ENCODE data around the gene RAP1GAP2.
A peak's percentile ranks its signal among the peaks of the same experiment; 100 is the strongest.
"Not testable (repeated sequence)": the region's sequence is repeated elsewhere in the genome, so short reads cannot be mapped to it uniquely, and the experiment has no call there.

Gene RAP1GAP2

GRCh38 chr17:2796164-2797125, at the start of gene RAP1GAP2:
RAP1GAP2 (plus strand) TSS chr17:2796438; CDS start chr17:2796528, 90 bp downstream.
- DNase-seq: no peak

GRCh38 chr17:2749058-2749783, 47.0 kb upstream of the RAP1GAP2 start, which contains the start of gene CCDC92B:
CCDC92B (minus strand) TSS chr17:2749652; CDS start chr17:2735145, 14,507 bp downstream.
- no peak for DNase-seq

- peak; percentile 94 for DNase-seq
Measured at GRCh38 chr17:2749784-2750181, 46.5 kb upstream of the RAP1GAP2 start.

GRCh38 chr17:2750721-2751120, 45.5 kb upstream of the RAP1GAP2 start:
- DNase-seq: no peak

GRCh38 chr17:2751491-2751890, 44.7 kb upstream of the RAP1GAP2 start:
- no peak for DNase-seq

- peak; percentile 88 for DNase-seq
Measured at GRCh38 chr17:2755891-2756724, 40.1 kb upstream of the RAP1GAP2 start.

GRCh38 chr17:2758870-2759269, 37.4 kb upstream of the RAP1GAP2 start:
- DNase-seq: no peak

GRCh38 chr17:2770129-2770528, 26.1 kb upstream of the RAP1GAP2 start:
- no peak for DNase-seq

GRCh38 chr17:2775206-2775605, 21.0 kb upstream of the RAP1GAP2 start:
- DNase-seq: no peak

- DNase-seq: peak; percentile 83
Measured at GRCh38 chr17:2776589-2777241, 19.5 kb upstream of the RAP1GAP2 start.

- DNase-seq: no peak
Measured at GRCh38 chr17:2777242-2777867, 18.9 kb upstream of the RAP1GAP2 start.

GRCh38 chr17:2778489-2778888, 17.7 kb upstream of the RAP1GAP2 start:
- no peak for DNase-seq

GRCh38 chr17:2779545-2779944, 16.7 kb upstream of the RAP1GAP2 start:
- no peak for DNase-seq

- DNase-seq: no peak
Measured at GRCh38 chr17:2780256-2780655, 16.0 kb upstream of the RAP1GAP2 start.

- DNase-seq: peak; percentile 52
Measured at GRCh38 chr17:2780931-2781454, 15.2 kb upstream of the RAP1GAP2 start.

GRCh38 chr17:2781598-2781997, 14.6 kb upstream of the RAP1GAP2 start:
- not testable (repeated sequence) for DNase-seq

- peak; percentile 91 for DNase-seq
Measured at GRCh38 chr17:2782055-2782454, 14.2 kb upstream of the RAP1GAP2 start.

- DNase-seq: no peak
Measured at GRCh38 chr17:2783310-2784030, 12.8 kb upstream of the RAP1GAP2 start.

- peak; percentile 62 for DNase-seq
Measured at GRCh38 chr17:2784864-2785263, 11.4 kb upstream of the RAP1GAP2 start.

GRCh38 chr17:2785376-2785775, 10.9 kb upstream of the RAP1GAP2 start:
- DNase-seq: not testable (repeated sequence)
